DOHH2 (cell line): ENCODE measurements around the gene S100A16.
A peak's percentile ranks its signal among the peaks of the same experiment; 100 is the strongest.

Experiments used
- H3F3A ChIP-seq: fragments of 200-600 bp; sonication (generic), shearing (Covaris generic); 2 replicates; pipeline ENCODE4 v1.6.0; 2016; ENCODE audit warnings: antibody characterized with exemption, mild to moderate bottlenecking; ENCODE audit not compliant: control insufficient read depth, insufficient read depth
- H3K27ac ChIP-seq: fragments of 200-600 bp; sonication (generic); 2 replicates; pipeline ENCODE4 v1.5.1; 2014; ENCODE audit warnings: low read depth, mild to moderate bottlenecking, low read length, moderate library complexity
- H3K27me3 ChIP-seq: fragments of 200-600 bp; sonication (generic); 2 replicates; pipeline ENCODE4 v1.6.1; 2014; ENCODE audit warnings: mild to moderate bottlenecking, low read length, mixed read lengths; ENCODE audit not compliant: control insufficient read depth
- H3K36me3 ChIP-seq: fragments of 200-600 bp; sonication (generic); 2 replicates; pipeline ENCODE4 v1.6.1; 2014; ENCODE audit warnings: mild to moderate bottlenecking, low read length, moderate library complexity, mixed read lengths; ENCODE audit not compliant: control insufficient read depth
- H3K4me1 ChIP-seq: fragments of 200-600 bp; sonication (generic); 2 replicates; pipeline ENCODE4 v1.6.1; 2014; ENCODE audit warnings: mild to moderate bottlenecking, low read length, mixed read lengths; ENCODE audit not compliant: control insufficient read depth
- H3K4me2 ChIP-seq: fragments of 200-600 bp; sonication (generic); 2 replicates; pipeline ENCODE4 v1.6.0; 2014; ENCODE audit warnings: mild to moderate bottlenecking, low read length, moderate library complexity
- H3K4me3 ChIP-seq: fragments of 200-600 bp; sonication (generic); 2 replicates; pipeline ENCODE4 v1.5.1; 2014; ENCODE audit warnings: mild to moderate bottlenecking, low read length, mixed read lengths
- H3K79me2 ChIP-seq: fragments of 200-600 bp; sonication (generic); 2 replicates; pipeline ENCODE4 v1.6.1; 2014; ENCODE audit warnings: mild to moderate bottlenecking, low read length, mixed read lengths; ENCODE audit not compliant: control insufficient read depth
- H3K9me2 ChIP-seq: fragments of 200-600 bp; sonication (generic); replicated peaks from 2 replicates; pipeline ENCODE4 v1.6.1; 2014; ENCODE audit warnings: mild to moderate bottlenecking, low read length, mixed read lengths; ENCODE audit not compliant: control insufficient read depth
- H3K9me3 ChIP-seq: fragments of 200-600 bp; sonication (generic); 2 replicates; pipeline ENCODE4 v1.6.1; 2014; ENCODE audit warnings: antibody characterized with exemption, low read length, mixed read lengths; ENCODE audit not compliant: control insufficient read depth, insufficient read depth
- H4K20me1 ChIP-seq: fragments of 200-600 bp; sonication (generic); 2 replicates; pipeline ENCODE4 v1.6.0; 2014; ENCODE audit warnings: low read depth, mild to moderate bottlenecking, antibody characterized with exemption, low read length, moderate library complexity; ENCODE audit not compliant: control insufficient read depth, insufficient read depth
- CTCF ChIP-seq: fragments of 200-600 bp; sonication (generic); IDR thresholded peaks from one replicate; pipeline ENCODE4 v1.5.1; 2014; ENCODE audit warnings: antibody characterized with exemption, mild to moderate bottlenecking, low read depth, low read length; ENCODE audit not compliant: poor library complexity, severe bottlenecking
- EZH2phosphoT487 ChIP-seq: fragments of 200-600 bp; sonication (generic); IDR thresholded peaks from 2 replicates; pipeline ENCODE4 v1.6.1; 2017; ENCODE audit warnings: borderline replicate concordance, mild to moderate bottlenecking, antibody characterized with exemption, low read length, moderate library complexity, mixed read lengths

The S100A16 gene

GRCh38 chr1:153626477-153626903, 13.6 kb upstream of the S100A16 start:
- Histone ChIP-seq H3K4me2 (peak overlapping the region; percentile 92), H4K20me1 (no peaks in the 10 kb centered on the region), H3K27me3 (no peaks in the 10 kb centered on the region), H3F3A (peaks cover 2% of the 10 kb centered on the region; the same call in 1 of the 2 replicates), H3K4me3 (peak overlapping the region; percentile 87), H3K9me3 (no peaks in the 10 kb centered on the region), H3K79me2 (peaks cover 10% of the 10 kb centered on the region), H3K36me3 (peaks cover 14% of the 10 kb centered on the region), H3K4me1 (peaks cover 70% of the 10 kb centered on the region), H3K27ac (peak overlapping the region; percentile 62; the same call in 1 of the 2 replicates), H3K9me2 (no peaks in the 10 kb centered on the region)
- no peak for TF ChIP-seq EZH2phosphoT487
- no peak for TF ChIP-seq CTCF

- Histone ChIP-seq H3K9me3 (no peaks in the 10 kb centered on the region), H4K20me1 (no peaks in the 10 kb centered on the region), H3K27ac (no peak overlapping the region), H3F3A (0 out of 2 replicates have a peak, but pooled peaks cover 2% of the 10 kb centered on the region), H3K4me3 (no peak overlapping the region), H3K4me2 (no peak overlapping the region; the same call in 1 of the 2 replicates), H3K27me3 (no peaks in the 10 kb centered on the region), H3K9me2 (no peaks in the 10 kb centered on the region), H3K79me2 (peaks cover 10% of the 10 kb centered on the region), H3K4me1 (peaks cover 70% of the 10 kb centered on the region), H3K36me3 (peaks cover 20% of the 10 kb centered on the region)
- no peak for TF ChIP-seq CTCF
- TF ChIP-seq EZH2phosphoT487: no peak
These were observed 12.2 kb upstream of the S100A16 start for GRCh38 chr1:153624965-153625611.

GRCh38 chr1:153623101-153623500, 10.2 kb upstream of the S100A16 start:
- H3K79me2 ChIP-seq: peaks cover 10% of the 10 kb centered on the region
- H3F3A ChIP-seq: 0 out of 2 replicates have a peak, but pooled peaks cover 2% of the 10 kb centered on the region
- H3K27me3 ChIP-seq: no peaks in the 10 kb centered on the region
- peak overlapping the region; percentile 60 for H3K4me3 ChIP-seq
- H3K4me2 ChIP-seq: peak overlapping the region; percentile 95
- H4K20me1 ChIP-seq: no peaks in the 10 kb centered on the region
- TF ChIP-seq CTCF (no peak), EZH2phosphoT487 (no peak)
- H3K27ac ChIP-seq: peak overlapping the region; percentile 80
- peaks cover 61% of the 10 kb centered on the region for H3K4me1 ChIP-seq
- no peaks in the 10 kb centered on the region for H3K9me3 ChIP-seq
- H3K9me2 ChIP-seq: no peaks in the 10 kb centered on the region
- H3K36me3 ChIP-seq: peaks cover 34% of the 10 kb centered on the region
